Measurements from ENCODE around the gene FAM43B.

The FAM43B gene

GRCh38 chr1:20602851-20603450 lies 50.6 kb downstream of the FAM43B start:
- no peak overlapping the region for H3K4me3 ChIP-seq (ENCODE audit: low read depth, low read length)
- DNase-seq (ENCODE audit: low read depth) = no peak
- no peak for TF ChIP-seq CTCF (IDR thresholded peaks at IDR 0.05; ENCODE audit: insufficient read depth, low read depth, low read length, missing control alignments)

DNA sequence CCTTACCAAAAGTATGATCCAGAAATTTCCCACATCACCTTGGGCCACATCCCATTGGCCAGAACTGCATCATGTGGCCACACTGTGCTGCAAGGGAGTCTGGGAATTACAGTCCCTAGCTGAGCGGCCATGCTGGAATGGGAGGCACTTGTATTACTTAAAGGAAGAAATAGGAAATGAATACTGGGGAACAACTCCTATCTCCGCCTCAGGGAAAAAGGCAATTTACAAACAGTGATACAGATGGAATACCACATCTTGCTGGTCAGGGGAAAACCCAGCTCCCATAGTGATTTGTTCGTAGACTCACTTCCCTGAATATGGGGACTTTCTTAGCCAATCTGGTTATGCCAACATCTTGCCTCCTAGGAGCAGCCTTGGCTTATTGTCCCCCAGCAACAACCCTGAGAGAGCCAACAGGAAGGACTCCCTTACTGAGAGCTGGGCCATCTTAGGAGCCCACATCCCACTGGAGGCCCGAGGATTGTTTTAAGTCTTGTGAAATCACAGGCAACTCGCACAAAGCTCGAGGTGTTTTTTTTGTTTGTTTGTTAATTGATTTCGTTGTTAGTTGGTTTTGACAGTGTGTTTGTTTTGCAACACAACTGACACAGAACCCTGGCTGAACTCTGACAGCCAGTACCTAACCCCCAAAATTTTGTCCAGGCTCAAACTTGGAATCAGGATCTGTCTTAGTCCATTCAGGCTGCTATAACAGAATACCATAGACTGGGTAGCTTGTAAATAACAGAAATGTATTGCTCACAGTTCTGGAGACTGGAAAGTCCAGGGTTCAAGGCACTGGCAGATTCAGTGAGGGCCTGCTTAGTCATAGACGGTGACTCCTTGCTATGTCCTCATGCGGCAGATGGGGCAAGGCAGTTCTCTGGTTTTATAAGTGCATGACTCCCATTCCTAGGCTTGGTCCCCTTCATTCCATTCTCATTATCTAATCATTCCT lies 51.4 kb downstream of the FAM43B start:
- TF ChIP-seq CTCF (IDR thresholded peaks at IDR 0.05; ENCODE audit: insufficient read depth, low read depth, low read length, missing control alignments) = no peak
- no peak for DNase-seq (ENCODE audit: low read depth)

More for the DNA sequence above, 51.4 kb downstream of the FAM43B start:
- H3K4me3 ChIP-seq (ENCODE audit: low read depth, low read length) = no peak overlapping the region
